Endodermal cell (in vitro differentiated cells): ENCODE results near the gene C1orf21. TPM values are rescaled to one million over a fixed set of nuclear protein-coding genes. Genes with fewer than 3 reads are reported as not detected.

Source experiments
- DNase-seq: peaks from one replicate; pipeline ENCODE4 v3.0.0-alpha.2; 2017
- H3K27ac ChIP-seq: 2 replicates; pipeline ENCODE4 v1.5.1; 2013; ENCODE audit warnings: mild to moderate bottlenecking, low read depth, low read length, moderate library complexity
- H3K27me3 ChIP-seq: 2 replicates; pipeline ENCODE4 v1.6.1; 2013; ENCODE audit warnings: mild to moderate bottlenecking, low read length, moderate library complexity; ENCODE audit not compliant: insufficient read depth, control insufficient read depth, poor library complexity, severe bottlenecking
- H3K36me3 ChIP-seq: 2 replicates; pipeline ENCODE4 v1.7.0; 2013; ENCODE audit warnings: mild to moderate bottlenecking, low read length, moderate library complexity; ENCODE audit not compliant: control insufficient read depth, insufficient read depth
- H3K4me1 ChIP-seq: one replicate; pipeline ENCODE4 v1.7.0; 2013; ENCODE audit warnings: low read length; ENCODE audit not compliant: control insufficient read depth, insufficient read depth
- H3K4me3 ChIP-seq: 2 replicates; pipeline ENCODE4 v1.5.1; 2013; ENCODE audit warnings: mild to moderate bottlenecking, low read length, moderate library complexity
- H3K9ac ChIP-seq: 2 replicates; pipeline ENCODE4 v1.6.1; 2013; ENCODE audit warnings: mild to moderate bottlenecking, low read length, moderate library complexity; ENCODE audit not compliant: poor library complexity, severe bottlenecking; ENCODE audit errors: extremely low read depth
- H3K9me3 ChIP-seq: 2 replicates; pipeline ENCODE4 v1.6.1; 2013; ENCODE audit warnings: mild to moderate bottlenecking, low read length, moderate library complexity; ENCODE audit not compliant: control insufficient read depth
- H3K27ac Mint-ChIP-seq: 2 replicates; pipeline ENCODE4 v1.8.0; 2020; ENCODE audit warnings: mixed read lengths
- H3K27me3 Mint-ChIP-seq: 2 replicates; pipeline ENCODE4 v1.8.0; 2021; ENCODE audit warnings: mild to moderate bottlenecking, mixed read lengths; ENCODE audit not compliant: insufficient read depth
- H3K36me3 Mint-ChIP-seq: 2 replicates; pipeline ENCODE4 v1.8.0; 2020; ENCODE audit warnings: low read depth, mixed read lengths
- H3K4me1 Mint-ChIP-seq: 2 replicates; pipeline ENCODE4 v1.8.0; 2020; ENCODE audit warnings: mixed read lengths
- H3K4me3 Mint-ChIP-seq: 2 replicates; pipeline ENCODE4 v1.8.0; 2020; ENCODE audit warnings: mild to moderate bottlenecking, moderate library complexity, mixed read lengths
- H3K9me3 Mint-ChIP-seq: 2 replicates; pipeline ENCODE4 v1.8.0; 2020; ENCODE audit warnings: mild to moderate bottlenecking, mixed read lengths
- CTCF ChIP-seq: fragments of 200-600 bp; sonication (generic); conservative IDR thresholded peaks from 2 replicates; pipeline ENCODE4 v1.5.0; 2021; ENCODE audit warnings: antibody characterized with exemption, mild to moderate bottlenecking
- WGBS, 2 experiments: methylation state at CpG; one replicate each; pipeline versions ENCODE4 v1.1.5 to v1.1.7; 2013; ENCODE audit warnings: missing lambda C conversion rate in 2 of 2, mixed read lengths in 1 of 2; ENCODE audit not compliant: insufficient coverage in 1 of 2, insufficient read length in 1 of 2; 5-methylcytosine and 5-hydroxymethylcytosine counted together
- total RNA-seq, 2 donors: library from RNA; stranded (reverse); fragmentation: NEBNext Ultra II Directional in 1 of 2; extraction: Animal tissue kit (Norgen Biotek cat#: 25700) in 1 of 2; gene quantifications; 2 replicates in 1 of 2; 3 replicates in 1 of 2; pipeline ENCODE4 v1.2.1, GENCODE V29; 2021

Gene C1orf21
- total RNA-seq, 2 donors from 2014 or later: 9.1 to 10.2 TPM

GRCh38 chr1:184472136-184472535 lies 85.3 kb downstream of the C1orf21 start:
- DNase-seq: no peak
- Histone ChIP-seq H3K4me1 (no peaks in the 10 kb centered on the region), H3K27ac (no peak overlapping the region), H3K9me3 (peaks cover 8% of the 10 kb centered on the region), H3K27me3 (no peaks in the 10 kb centered on the region), H3K4me3 (no peak overlapping the region), H3K36me3 (no peaks in the 10 kb centered on the region), H3K9ac (no peak overlapping the region)
- H3K27me3 Mint-ChIP-seq: no peaks in the 10 kb centered on the region
- H3K9me3 Mint-ChIP-seq: no peaks in the 10 kb centered on the region
- peaks cover 3% of the 10 kb centered on the region for H3K4me1 Mint-ChIP-seq
- H3K36me3 Mint-ChIP-seq: no peaks in the 10 kb centered on the region
- WGBS, 2 experiments: 90% methylated on average over 2 of the region's 2 CpGs
- no peak overlapping the region for H3K4me3 Mint-ChIP-seq
- no peak for TF ChIP-seq CTCF
- H3K27ac Mint-ChIP-seq: no peak overlapping the region

GRCh38 chr1:184473176-184473966 lies 86.5 kb downstream of the C1orf21 start:
- Histone ChIP-seq H3K27me3 (no peaks in the 10 kb centered on the region), H3K9ac (no peak overlapping the region), H3K27ac (no peak overlapping the region), H3K9me3 (peaks cover 8% of the 10 kb centered on the region), H3K4me1 (no peaks in the 10 kb centered on the region), H3K4me3 (no peak overlapping the region), H3K36me3 (peaks cover 1% of the 10 kb centered on the region)
- H3K27ac Mint-ChIP-seq: no peak overlapping the region
- 90 to 95% methylated on average over 6 to 9 of the region's 9 CpGs for WGBS, 2 experiments
- TF ChIP-seq CTCF: no peak
- H3K27me3 Mint-ChIP-seq: no peaks in the 10 kb centered on the region
- H3K4me3 Mint-ChIP-seq: no peak overlapping the region
- peaks cover 3% of the 10 kb centered on the region for H3K4me1 Mint-ChIP-seq
- H3K36me3 Mint-ChIP-seq: no peaks in the 10 kb centered on the region
- DNase-seq: no peak
- H3K9me3 Mint-ChIP-seq: no peaks in the 10 kb centered on the region

- H3K36me3 Mint-ChIP-seq: no peaks in the 10 kb centered on the region
- no peaks in the 10 kb centered on the region for H3K9me3 Mint-ChIP-seq
- WGBS, 2 experiments: 87% methylated on average over 2 of the region's 2 CpGs; no CpG with 5 or more reads in 1 of the 2 experiments
- no peak for TF ChIP-seq CTCF
- no peak overlapping the region for H3K4me3 ChIP-seq
- no peak overlapping the region for H3K9ac ChIP-seq
- H3K9me3 ChIP-seq: peaks cover 8% of the 10 kb centered on the region
- H3K4me3 Mint-ChIP-seq: no peak overlapping the region
- no peaks in the 10 kb centered on the region for H3K27me3 ChIP-seq
- peaks cover 18% of the 10 kb centered on the region for H3K4me1 Mint-ChIP-seq
- H3K27ac ChIP-seq: no peak overlapping the region
- H3K36me3 ChIP-seq: peaks cover 9% of the 10 kb centered on the region
- H3K4me1 ChIP-seq: peaks cover 4% of the 10 kb centered on the region
- no peak for DNase-seq
- H3K27me3 Mint-ChIP-seq: no peaks in the 10 kb centered on the region
- H3K27ac Mint-ChIP-seq: no peak overlapping the region
Observed at GRCh38 chr1:184476187-184476586, 89.4 kb downstream of the C1orf21 start.
